Measurements from ENCODE around the gene NTHL1. TPM values are rescaled to one million over a fixed set of nuclear protein-coding genes. Genes with fewer than 3 reads are reported as not detected.
A peak's percentile ranks its signal among the peaks of the same experiment; 100 is the strongest.

Gene NTHL1
- total and polyA plus RNA-seq, 2 of the 4 experiments (the other 2 are of a cell fraction) = 22.8 to 28.0 TPM

DNA sequence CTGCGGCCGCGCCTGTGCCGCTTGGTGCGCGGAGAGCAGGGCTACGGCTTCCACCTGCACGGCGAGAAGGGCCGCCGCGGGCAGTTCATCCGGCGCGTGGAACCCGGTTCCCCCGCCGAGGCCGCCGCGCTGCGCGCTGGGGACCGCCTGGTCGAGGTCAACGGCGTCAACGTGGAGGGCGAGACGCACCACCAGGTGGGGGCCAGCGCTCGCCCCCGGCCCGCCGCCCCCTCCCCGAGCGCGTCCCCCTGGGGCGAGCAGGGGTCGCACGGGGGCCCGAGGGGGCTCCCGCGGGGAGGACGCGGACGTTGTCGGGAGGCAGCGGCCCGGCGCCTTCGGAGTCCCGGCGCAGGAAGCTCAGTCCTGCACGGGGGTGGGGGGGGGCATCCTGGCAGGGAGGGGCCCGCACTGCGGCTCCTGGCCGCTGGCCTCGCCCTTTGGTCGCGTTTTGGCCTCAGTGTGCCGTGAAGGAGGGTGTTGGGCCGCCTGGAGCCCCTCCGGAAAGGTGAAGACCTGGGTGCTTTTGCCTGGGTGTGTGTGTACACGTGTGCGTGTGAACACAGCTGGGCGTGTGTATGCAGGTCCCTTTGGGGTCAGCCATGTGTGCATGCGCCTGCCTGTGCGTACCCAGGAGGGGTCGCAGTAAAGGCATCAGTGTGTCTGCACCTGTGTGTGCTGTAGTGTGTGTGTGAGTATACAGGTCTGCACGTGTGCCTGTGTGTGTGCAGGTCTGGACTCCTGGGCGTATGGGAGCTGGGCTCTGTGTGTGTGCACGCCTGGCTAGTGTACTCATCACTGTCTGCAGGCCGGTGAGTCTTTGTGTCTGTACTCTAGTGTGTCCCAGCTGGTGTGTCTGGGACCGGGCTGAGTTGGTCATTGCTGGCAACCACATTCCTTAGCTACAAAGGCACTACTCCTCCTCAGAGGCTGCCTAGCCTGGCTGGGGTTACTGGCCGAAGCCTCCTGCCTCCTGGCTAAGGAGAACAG lies 20.3 kb downstream of the NTHL1 start:
- Histone ChIP-seq H4K5ac (ENCODE audit: low read depth, low read length) (peak overlapping the region; percentile 2; the same call in 1 of the 2 replicates), H3K23ac (ENCODE audit: low read depth, low read length) (peak overlapping the region; percentile 94), H3K36me3 (ENCODE audit: control insufficient read depth, insufficient read depth, low read length) (peaks cover 18% of the 10 kb centered on the region), H3K4me3 (ENCODE audit: insufficient read depth, low read depth, low read length) (peak overlapping the region; percentile 70), H3K79me1 (ENCODE audit: low read depth in 1 of 2, low read length in 2 of 2) (peaks cover 6 to 48% of the 10 kb centered on the region in 2 experiments), H3K4me2 (ENCODE audit: low read depth, low read length) (peak overlapping the region; percentile 96), H3K14ac (replicated peaks; ENCODE audit: low read depth, low read length) (peak overlapping the region; percentile 97), H2BK120ac (ENCODE audit: low read depth, low read length) (peak overlapping the region; percentile 37; the same call in 1 of the 2 replicates), H2BK5ac (ENCODE audit: low read depth, low read length, poor library complexity, severe bottlenecking) (peak overlapping the region; percentile 62), H2BK15ac (ENCODE audit: low read depth, low read length) (peak overlapping the region; percentile 69; the same call in 1 of the 3 replicates), H3K9me3 (ENCODE audit: control insufficient read depth, insufficient read depth, low read length) (no peaks in the 10 kb centered on the region), H3K4ac (ENCODE audit: low read depth, low read length) (peak overlapping the region; percentile 93), H4K8ac (ENCODE audit: low read depth in 2 of 2, low read length in 2 of 2) (peak overlapping the region in 1 of 2 experiments; percentile 66; a peak in 1 of 4 replicates), H2AK5ac (ENCODE audit: low read depth, low read length) (peak overlapping the region; percentile 99), H2BK20ac (ENCODE audit: low read depth, low read length) (no peak overlapping the region), H3K4me1 (ENCODE audit: control insufficient read depth, insufficient read depth, low read length) (peaks cover 22% of the 10 kb centered on the region), H3K27me3 (ENCODE audit: control insufficient read depth, insufficient read depth, low read length) (no peaks in the 10 kb centered on the region), H3K9ac (ENCODE audit: low read depth, low read length) (peak overlapping the region; percentile 80), H3K56ac (ENCODE audit: extremely low read depth, insufficient read depth, low read length) (no peak overlapping the region; the same call in 1 of the 2 replicates), H3K27ac (ENCODE audit: insufficient read depth, low read length) (peak overlapping the region; percentile 38), H3K18ac (ENCODE audit: low read depth, low read length) (peak overlapping the region; percentile 5; the same call in 1 of the 2 replicates), H2AFZ (replicated peaks; ENCODE audit: low read length, poor library complexity) (peak overlapping the region; percentile 78), H3K9me1 (ENCODE audit: insufficient read depth, low read length) (peaks cover 9% of the 10 kb centered on the region), H2AK9ac (replicated peaks; ENCODE audit: low read depth, low read length, poor library complexity) (peak overlapping the region; percentile 77), H4K91ac (ENCODE audit: insufficient read depth, low read depth, low read length) (peak overlapping the region; percentile 63), H4K20me1 (ENCODE audit: insufficient read depth, low read length) (peaks cover 15% of the 10 kb centered on the region)
- CTCF ChIA-PET = interaction anchor here (1.3 kb wide), 1 partner anchor 23 kb away, joined by 5 read pairs; no protein-coding TSS in a partner anchor
- POLR2A ChIA-PET (ENCODE audit: unreplicated experiment) = interaction anchor here (0.6 kb wide), 1 partner anchor 130 kb away, joined by 6 read pairs; no protein-coding TSS in a partner anchor
- ATAC-seq (ENCODE audit: low read depth) = peak; percentile 7
- DNase-seq = peak; percentile 59
- in situ Hi-C loops (cut with MboI; ENCODE audit: low sequenced_read_pairs) (no loop called here), dilution Hi-C loops (cut with HindIII; ENCODE audit: low sequenced_read_pairs, unreplicated experiment) (no loop called here), intact Hi-C loops (cut with micrococcal nuclease) (no loop called here)
- no TSS peak for BruUV-seq (replicated peaks)
- TF ChIP-seq, protein P1, sequence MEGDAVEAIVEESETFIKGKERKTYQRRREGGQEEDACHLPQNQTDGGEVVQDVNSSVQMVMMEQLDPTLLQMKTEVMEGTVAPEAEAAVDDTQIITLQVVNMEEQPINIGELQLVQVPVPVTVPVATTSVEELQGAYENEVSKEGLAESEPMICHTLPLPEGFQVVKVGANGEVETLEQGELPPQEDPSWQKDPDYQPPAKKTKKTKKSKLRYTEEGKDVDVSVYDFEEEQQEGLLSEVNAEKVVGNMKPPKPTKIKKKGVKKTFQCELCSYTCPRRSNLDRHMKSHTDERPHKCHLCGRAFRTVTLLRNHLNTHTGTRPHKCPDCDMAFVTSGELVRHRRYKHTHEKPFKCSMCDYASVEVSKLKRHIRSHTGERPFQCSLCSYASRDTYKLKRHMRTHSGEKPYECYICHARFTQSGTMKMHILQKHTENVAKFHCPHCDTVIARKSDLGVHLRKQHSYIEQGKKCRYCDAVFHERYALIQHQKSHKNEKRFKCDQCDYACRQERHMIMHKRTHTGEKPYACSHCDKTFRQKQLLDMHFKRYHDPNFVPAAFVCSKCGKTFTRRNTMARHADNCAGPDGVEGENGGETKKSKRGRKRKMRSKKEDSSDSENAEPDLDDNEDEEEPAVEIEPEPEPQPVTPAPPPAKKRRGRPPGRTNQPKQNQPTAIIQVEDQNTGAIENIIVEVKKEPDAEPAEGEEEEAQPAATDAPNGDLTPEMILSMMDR (conservative IDR thresholded peaks at IDR 0.05; ENCODE audit: low read depth, low read length) = no peak
- TF ChIP-seq MXI1 (IDR thresholded peaks at IDR 0.05; ENCODE audit: borderline replicate concordance, low read depth, low read length) (peak; percentile 64), RAD21 (IDR thresholded peaks at IDR 0.05; ENCODE audit: low read length) (peak; percentile 12; the same call in 1 of the 2 replicates), RCOR1 (IDR thresholded peaks at IDR 0.05; ENCODE audit: insufficient replicate concordance, low read length) (peak; percentile 53)
- WGBS, 2 experiments (ENCODE audit: extremely low coverage in 2 of 2, insufficient read length in 1 of 2) = 5% methylated on average over 44 of the region's 76 CpGs; no CpG with 5 or more reads in 1 of the 2 experiments
